ENCODE results near the gene LRBA.

- TF ChIP-seq CTCF (IDR thresholded peaks at IDR 0.05 in 2 of 3, conservative IDR thresholded peaks at IDR 0.05 in 1 of 3; ENCODE audit: insufficient read depth in 2 of 3, low read depth in 1 of 3, low read length in 3 of 3) (no peak), HMGXB4 (CRISPR knock-in tag; IDR thresholded peaks at IDR 0.05) (no peak), CBX3 (IDR thresholded peaks at IDR 0.05; ENCODE audit: borderline replicate concordance in 1 of 2, low read length in 2 of 2) (no peak), PRDM10 (IDR thresholded peaks at IDR 0.05; ENCODE audit: partially characterized antibody) (no peak), RAD51 (IDR thresholded peaks at IDR 0.05; ENCODE audit: borderline replicate concordance, low read depth) (no peak), ZFP30 (CRISPR knock-in tag; IDR thresholded peaks at IDR 0.05; ENCODE audit: borderline replicate concordance) (no peak), POLR2A (conservative IDR thresholded peaks at IDR 0.05) (no peak), NFYB (IDR thresholded peaks at IDR 0.05; ENCODE audit: extremely low read depth, insufficient read length) (no peak), MAZ (CRISPR knock-in tag; conservative IDR thresholded peaks at IDR 0.05 in 1 of 2, IDR thresholded peaks at IDR 0.05 in 1 of 2) (no peak), CBX5 (IDR thresholded peaks at IDR 0.05; ENCODE audit: borderline replicate concordance, low read depth) (no peak), CREBBP (IDR thresholded peaks at IDR 0.05; ENCODE audit: low read depth, low read length) (no peak), REST (IDR thresholded peaks at IDR 0.05; ENCODE audit: borderline replicate concordance) (no peak), REST (CRISPR knock-in tag; IDR thresholded peaks at IDR 0.05; ENCODE audit: low read depth) (no peak), PML (IDR thresholded peaks at IDR 0.05; ENCODE audit: low read length) (no peak), ZNF133 (CRISPR knock-in tag; IDR thresholded peaks at IDR 0.05) (no peak)
These were observed 671.3 kb downstream of the LRBA start for GRCh38 chr4:150343796-150344195.

Data from K562 (cell line).